Breast epithelium (tissue), 3 donors: ENCODE data around the gene OR13C2.

ENCODE experiments used
- CTCF ChIP-seq, 3 donors: fragments of 450-650 bp; IDR thresholded peaks; one replicate each; pipeline ENCODE4 v1.5.1; 2016 to 2017; ENCODE audit warnings: antibody characterized with exemption in 3 of 3, mild to moderate bottlenecking in 3 of 3, moderate library complexity in 3 of 3
- POLR2A ChIP-seq: fragments of 450-650 bp; IDR thresholded peaks from one replicate; pipeline ENCODE4 v1.6.1; 2016; ENCODE audit warnings: antibody characterized with exemption, mild to moderate bottlenecking, moderate library complexity

GRCh38 chr9:104611213-104611612, 5.8 kb upstream of the OR13C2 start:
- TF ChIP-seq POLR2A (no peak), CTCF (IDR thresholded peaks at IDR 0.05) (no peak)
